KOPT-K1 (cell line): ENCODE results near the gene TKTL1.

Experiments used
- H3K27ac ChIP-seq: fragments of 200-600 bp; sonication (generic); 2 replicates; pipeline ENCODE4 v1.5.1; 2016; ENCODE audit warnings: antibody characterized with exemption, mild to moderate bottlenecking, low read depth, low read length; ENCODE audit not compliant: poor library complexity, severe bottlenecking
- H3K36me3 ChIP-seq: fragments of 200-600 bp; sonication (generic); 2 replicates; pipeline ENCODE4 v1.5.1; 2017; ENCODE audit warnings: antibody characterized with exemption, mild to moderate bottlenecking, low read length, moderate library complexity; ENCODE audit not compliant: insufficient read depth
- H3K9me3 ChIP-seq: fragments of 200-600 bp; sonication (generic); 2 replicates; pipeline ENCODE4 v1.5.1; 2017; ENCODE audit warnings: antibody characterized with exemption, low read length, mild to moderate bottlenecking; ENCODE audit not compliant: insufficient read depth, poor library complexity, severe bottlenecking

The TKTL1 gene

DNA sequence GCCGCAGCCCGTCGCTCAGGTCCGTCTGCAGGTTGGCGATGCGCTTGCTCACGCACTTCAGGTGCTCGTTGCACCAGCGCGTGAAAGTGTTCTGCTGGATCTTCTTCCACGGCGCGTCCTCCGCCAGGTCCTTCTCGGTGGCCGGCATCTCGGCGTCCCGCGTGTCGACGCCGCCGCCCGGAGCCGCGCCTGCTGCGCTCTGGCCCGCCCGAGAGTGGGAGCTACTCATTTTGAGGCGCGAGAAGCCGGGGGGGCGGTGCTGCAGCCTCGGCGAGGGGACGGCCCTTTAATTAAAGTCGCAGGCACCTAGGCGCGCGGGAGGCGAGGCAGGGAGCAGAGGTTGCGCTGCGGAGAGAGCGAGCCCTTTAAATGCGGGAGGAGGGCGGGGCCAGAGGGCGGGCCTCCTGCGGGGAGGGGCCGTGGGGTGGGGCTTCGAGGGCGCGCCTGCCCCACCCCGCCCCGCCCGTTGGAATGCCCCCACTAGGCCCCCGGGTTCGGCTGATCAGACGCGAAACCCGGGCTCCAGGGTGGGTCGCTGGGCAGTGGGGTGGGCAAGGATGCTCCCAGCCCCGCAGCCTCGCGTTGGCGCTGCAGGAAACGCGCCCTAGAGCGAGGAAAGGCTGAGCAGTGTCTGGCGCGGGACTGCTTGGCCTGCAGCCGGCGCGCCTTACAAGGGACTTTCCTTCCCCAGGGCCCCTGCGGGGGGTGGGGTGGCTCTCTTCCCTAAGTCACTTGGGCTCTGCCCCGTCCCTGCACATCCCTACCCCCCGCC lies 75.6 kb downstream of the TKTL1 start:
- H3K9me3 ChIP-seq = no peaks in the 10 kb centered on the region
- H3K36me3 ChIP-seq = peaks cover 21% of the 10 kb centered on the region
- H3K27ac ChIP-seq = peak overlapping the region; percentile 83

DNA sequence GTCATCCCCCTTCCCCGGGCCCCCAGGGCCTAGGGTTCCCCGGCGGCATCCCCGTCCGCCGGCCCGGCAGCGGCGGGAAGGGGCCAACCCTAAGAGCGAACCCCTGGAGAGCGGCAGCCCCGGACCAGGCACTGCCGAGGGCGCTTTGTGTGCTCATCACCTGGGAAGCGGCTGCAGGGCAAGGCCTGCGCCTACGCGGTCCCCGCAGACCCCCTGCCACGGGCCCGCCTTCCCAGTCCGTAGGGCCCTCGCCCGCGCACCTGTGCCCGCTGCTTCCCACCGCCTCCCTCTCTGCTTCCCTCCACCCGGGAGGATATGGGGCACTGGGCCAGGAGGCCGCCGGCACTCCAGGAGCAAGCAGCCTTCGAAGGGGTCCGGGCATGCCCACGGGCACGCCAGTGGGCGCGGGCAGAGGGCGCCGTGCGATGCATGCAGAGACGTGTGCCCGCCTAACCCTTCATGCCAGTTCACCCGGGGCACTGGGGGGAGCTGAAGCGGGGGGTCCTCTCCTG lies 76.2 kb downstream of the TKTL1 start:
- Histone ChIP-seq H3K9me3 (no peaks in the 10 kb centered on the region), H3K27ac (no peak overlapping the region), H3K36me3 (peaks cover 15% of the 10 kb centered on the region)

DNA sequence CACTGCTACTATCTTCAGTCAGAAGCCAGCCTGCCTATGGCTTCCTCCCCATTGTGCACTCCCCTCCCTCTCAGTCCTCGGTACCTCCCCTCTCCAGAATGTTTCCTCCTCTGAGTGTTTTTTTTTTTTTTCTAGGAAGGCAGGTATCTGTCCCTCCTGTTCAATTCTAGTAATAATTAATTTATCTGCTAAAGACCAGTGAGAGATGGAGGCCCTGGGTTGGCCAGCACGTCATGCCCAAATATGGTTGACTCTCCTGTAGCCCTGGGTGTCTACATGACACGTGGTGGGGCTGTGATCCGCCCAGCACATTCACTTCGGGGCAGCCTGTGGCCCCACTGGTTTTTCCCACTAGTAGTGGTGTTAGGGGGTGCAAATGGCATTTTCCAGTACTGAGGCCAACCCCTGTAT lies 77.0 kb downstream of the TKTL1 start:
- peaks cover 7% of the 10 kb centered on the region; the same call in 1 of the 2 replicates for H3K36me3 ChIP-seq
- no peaks in the 10 kb centered on the region for H3K9me3 ChIP-seq
- H3K27ac ChIP-seq = no peak overlapping the region

DNA sequence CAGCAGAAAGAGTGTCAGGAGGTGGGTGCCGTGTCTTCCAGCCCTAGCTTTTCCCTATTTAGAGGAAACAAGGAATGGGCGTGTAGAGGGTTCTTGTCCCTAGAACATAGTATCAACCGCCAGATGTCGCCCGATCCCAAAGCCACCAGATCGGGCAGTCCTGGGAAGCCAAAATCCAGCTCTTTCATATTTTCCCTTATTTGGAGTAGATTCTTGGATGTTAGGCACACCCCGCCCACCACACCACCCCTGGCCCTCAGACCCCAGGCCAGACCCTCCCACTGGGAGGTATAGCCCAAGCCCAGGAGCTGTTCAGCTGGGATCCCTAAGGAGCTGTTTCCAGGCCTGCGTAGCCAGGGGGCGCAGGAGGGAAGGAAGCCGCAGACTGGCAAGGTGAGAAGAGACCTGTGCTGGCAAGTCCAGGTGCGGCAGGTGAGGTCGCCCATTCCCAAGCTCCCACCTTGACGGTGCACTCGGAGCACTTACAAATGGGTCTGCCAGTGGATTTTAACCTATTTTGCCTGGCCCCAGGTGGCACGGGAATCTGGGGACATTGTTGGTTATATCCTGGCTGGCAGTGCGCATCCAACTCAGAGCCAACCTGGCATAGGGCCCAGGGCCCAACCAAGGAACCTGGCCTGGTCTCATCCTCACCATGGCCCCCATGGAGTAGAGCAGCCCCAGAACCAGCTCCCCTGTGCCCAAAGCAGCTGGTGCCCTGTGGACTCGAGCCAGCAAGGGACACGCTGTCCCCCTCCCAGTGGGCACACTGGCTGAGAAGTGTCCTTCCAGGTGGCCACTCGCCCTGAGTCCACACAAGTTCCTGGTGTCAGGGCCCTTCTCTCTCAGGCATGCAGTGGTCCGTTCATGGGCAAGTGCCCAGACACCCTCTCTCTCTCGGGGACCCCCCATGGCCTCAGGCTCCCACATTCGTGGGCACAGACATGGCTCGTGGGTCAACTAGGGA lies 78.0 kb downstream of the TKTL1 start:
- Histone ChIP-seq H3K27ac (no peak overlapping the region), H3K9me3 (no peaks in the 10 kb centered on the region), H3K36me3 (no peaks in the 10 kb centered on the region)

DNA sequence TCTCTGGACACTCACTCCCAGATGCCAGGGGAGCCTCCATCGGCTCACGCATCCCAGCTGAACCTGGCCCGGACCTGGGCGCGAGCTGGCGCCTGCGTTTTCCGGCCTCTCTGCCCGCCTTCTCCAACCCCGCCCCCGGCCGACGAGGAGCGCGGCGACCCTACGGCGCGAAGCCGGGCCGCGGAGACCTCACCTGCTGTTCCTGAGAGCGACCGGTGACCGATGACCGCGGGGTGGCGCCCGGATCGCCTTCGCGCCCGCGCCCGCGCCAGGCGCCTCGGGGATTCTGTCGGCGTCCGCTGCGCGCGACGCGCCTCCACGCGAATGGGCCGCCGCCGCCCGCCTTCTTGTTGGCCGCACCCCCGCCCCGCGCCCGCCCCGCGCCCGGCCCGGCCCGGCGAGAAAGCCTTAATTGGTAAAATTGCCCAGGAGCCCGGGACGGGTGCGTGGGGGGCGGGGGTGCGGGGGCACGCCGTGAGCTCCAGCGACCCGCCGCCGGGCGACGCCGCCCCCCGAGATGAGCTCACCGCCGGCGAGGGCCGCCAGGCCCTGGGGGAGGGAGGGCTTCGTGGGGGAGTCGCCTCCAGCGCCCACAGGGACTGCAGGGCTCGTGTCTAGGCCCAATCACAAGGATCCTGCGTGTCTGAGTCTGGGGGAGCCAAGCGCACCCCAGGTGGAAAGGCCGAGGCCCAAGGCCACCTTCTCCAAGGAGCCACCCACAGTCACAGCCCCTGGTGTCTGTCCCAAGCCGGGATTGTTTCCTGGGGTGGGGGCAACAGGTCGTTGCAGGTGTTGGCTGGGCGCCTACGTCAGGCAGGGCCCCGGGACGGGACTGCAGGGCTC lies 78.9 kb downstream of the TKTL1 start, which contains the start of gene FLNA:
Gene FLNA, minus strand, starts transcription at position 322 of the 843 bp plus-strand sequence. CDS start 3,389 bp downstream, outside the sequence.
- no peaks in the 10 kb centered on the region for H3K36me3 ChIP-seq
- H3K9me3 ChIP-seq = no peaks in the 10 kb centered on the region
- no peak within 1 kb of the TSS for H3K27ac ChIP-seq

DNA sequence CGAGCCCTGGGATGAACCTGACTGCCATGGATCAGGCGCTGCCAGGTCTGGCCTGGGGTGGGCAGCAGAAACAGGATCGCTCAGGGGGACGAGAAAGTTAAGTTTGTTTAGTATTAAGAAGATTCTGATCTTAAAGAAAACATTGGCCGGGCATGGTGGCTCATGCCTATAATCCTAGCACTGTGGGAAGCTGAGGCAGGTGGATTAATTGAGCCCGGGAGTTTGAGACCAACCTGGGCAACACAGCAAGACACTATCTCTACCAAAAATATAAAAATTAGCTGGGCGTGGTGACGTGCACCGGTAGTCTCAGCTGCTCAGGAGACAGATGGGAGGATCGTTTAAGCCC lies 79.5 kb downstream of the TKTL1 start:
- no peaks in the 10 kb centered on the region for H3K36me3 ChIP-seq
- H3K27ac ChIP-seq = no peak overlapping the region
- H3K9me3 ChIP-seq = no peaks in the 10 kb centered on the region

DNA sequence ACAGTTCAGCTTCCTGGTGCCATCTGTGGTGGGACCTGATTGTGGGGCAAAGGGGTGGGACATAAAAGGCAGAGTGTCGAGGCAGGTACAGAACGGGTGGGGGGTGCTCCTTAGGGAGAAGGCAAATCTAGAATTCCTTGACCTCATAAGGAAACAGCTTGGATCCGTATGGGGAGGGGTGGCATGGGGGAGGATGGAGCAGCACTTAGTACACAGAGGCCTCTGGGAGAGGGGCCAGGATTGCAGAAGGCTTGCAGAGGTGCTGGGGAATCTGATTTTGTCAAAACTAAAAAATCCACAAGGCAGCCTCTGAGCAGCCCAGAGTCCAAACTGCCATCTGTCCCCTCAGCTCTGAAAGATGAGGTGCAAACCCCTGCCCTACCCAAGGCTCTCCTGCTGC lies 81.2 kb downstream of the TKTL1 start:
- no peak overlapping the region for H3K27ac ChIP-seq

DNA sequence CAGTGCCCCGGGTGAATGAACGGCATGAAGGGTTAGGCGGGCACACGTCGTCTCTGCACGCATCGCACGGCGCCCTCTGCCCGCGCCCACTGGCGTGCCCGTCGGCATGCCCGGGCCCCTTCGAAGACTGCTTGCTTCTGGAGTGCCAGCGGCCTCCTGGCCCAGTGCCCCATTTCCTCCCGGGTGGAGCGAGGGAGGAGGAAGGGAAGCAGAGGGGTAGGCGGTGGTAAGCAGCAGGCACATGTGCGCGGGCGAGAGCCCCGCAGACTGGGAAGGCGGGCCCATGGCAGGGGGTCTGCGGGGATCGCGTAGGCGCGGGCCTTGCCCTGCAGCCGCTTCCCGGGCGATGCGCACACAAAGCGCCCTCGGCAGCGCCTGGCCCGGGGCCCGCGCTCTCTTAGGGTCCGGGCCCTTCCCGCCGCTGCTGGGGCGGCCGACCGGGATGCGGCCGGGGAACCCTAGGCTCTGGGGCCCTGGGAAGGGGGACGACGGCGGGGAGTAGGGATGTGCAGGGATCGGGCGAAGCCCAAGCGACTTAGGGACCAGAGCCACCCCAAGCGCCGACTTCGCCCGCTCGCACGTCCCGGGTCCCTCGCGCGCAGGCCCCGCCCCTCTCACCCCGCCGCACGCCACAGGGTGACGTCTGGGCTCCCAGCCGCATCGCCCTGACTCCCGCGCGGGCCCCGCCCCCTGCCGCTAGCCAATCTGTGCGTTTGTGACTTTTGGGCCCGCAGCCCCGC lies 82.6 kb downstream of the TKTL1 start:
- H3K27ac ChIP-seq = peak overlapping the region; percentile 81
- H3K36me3 ChIP-seq = peaks cover 6% of the 10 kb centered on the region
- no peaks in the 10 kb centered on the region for H3K9me3 ChIP-seq

More for the DNA sequence above, 81.2 kb downstream of the TKTL1 start:
- Histone ChIP-seq H3K9me3 (no peaks in the 10 kb centered on the region), H3K36me3 (peaks cover 6% of the 10 kb centered on the region)

DNA sequence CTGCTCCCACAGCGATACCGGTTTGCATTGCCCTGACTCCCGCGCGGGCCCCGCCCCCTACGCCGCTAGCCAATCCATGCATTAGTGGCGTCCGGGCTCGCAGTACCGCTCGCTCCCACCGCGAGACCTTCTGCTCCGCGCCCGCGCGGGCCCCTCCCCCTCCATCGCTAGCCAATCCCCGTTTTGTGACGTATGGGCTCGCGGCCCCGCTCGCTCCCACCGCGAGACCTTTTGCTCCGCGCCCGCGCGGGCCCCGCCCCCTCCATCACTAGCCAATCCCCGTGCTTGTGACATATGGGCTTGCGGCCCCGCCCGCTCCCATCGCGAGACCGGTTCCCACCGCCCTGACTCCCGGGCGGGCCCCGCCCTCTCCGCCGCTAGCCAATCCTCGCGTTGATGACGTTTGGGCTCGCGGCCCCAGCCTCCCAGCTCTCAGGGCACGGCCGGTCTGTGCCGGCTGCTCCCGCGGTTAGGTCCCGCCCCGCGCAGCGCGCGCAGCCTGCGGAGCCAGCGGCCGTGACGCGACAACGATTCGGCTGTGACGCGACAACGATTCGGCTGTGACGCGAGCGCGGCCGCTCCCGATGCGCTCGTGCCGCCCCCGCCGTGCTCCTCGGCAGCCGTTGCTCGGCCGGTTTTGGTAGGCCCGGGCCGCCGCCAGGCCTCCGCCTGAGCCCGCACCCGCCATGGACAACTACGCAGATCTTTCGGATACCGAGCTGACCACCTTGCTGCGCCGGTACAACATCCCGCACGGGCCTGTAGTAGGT lies 83.4 kb downstream of the TKTL1 start, which contains the start of gene EMD:
Gene EMD, plus strand, starts transcription at position 497 of the 770 bp plus-strand sequence. Its CDS starts 190 bp downstream, at position 687.
- Histone ChIP-seq H3K27ac (peak within 1 kb of the TSS; percentile 87), H3K36me3 (peaks cover 6% of the 10 kb centered on the region)

DNA sequence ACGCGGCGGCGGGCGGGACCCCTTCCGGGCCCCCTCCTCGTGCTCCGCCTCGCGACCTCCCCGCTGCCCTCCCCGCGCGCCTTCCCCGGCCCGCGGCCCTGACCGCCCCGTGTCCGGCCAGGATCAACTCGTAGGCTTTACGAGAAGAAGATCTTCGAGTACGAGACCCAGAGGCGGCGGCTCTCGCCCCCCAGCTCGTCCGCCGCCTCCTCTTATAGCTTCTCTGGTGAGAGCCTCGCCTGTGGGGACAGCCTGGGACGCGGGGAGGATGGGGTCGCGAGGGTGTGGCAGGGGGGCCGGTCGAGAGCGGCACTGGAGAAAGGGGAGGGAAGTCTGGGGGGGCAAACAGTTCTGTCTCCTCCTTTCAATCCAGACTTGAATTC lies 84.0 kb downstream of the TKTL1 start:
- H3K27ac ChIP-seq = peak overlapping the region; percentile 87

More for the DNA sequence above, 83.4 kb downstream of the TKTL1 start, which contains the start of gene EMD:
- no peaks in the 10 kb centered on the region for H3K9me3 ChIP-seq

More for the DNA sequence above, 84.0 kb downstream of the TKTL1 start:
- H3K9me3 ChIP-seq = no peaks in the 10 kb centered on the region
- H3K36me3 ChIP-seq = peaks cover 6% of the 10 kb centered on the region
